ENCODE results near the gene GAB4.

The GAB4 gene

DNA sequence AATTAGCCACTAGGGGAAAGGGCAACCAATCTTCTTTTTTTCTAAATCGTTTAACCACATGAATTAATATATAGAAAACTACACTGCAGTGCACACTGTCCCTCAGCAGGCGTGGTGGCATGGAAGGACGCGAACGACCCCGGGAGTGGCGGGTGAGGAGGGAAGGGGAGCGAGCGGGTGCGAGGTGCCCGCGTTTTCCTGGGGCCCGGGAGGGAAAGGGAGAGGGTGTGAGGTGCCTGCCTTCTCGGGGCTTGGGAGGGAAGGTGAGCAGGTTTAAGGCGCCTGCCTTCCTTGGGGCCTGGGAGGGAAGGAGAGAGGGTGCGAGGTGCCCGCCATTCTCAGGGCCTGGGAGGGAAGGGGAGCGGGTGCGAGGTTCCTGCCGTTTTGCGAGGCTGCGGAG, 765 bp downstream of the GAB4 start:
- TF ChIP-seq CTCF (IDR thresholded peaks at IDR 0.05; ENCODE audit: low read depth, low read length) = no peak
- no peak for DNase-seq (ENCODE audit: low read depth in 2 of 2)
- no peak overlapping the region for H3K4me3 ChIP-seq (replicated peaks in 1 of 2; ENCODE audit: low read depth in 2 of 2, low read length in 2 of 2)

GRCh38 chr22:16989915-16990314, 18.1 kb downstream of the GAB4 start:
- no peak overlapping the region for H3K4me3 ChIP-seq (replicated peaks in 1 of 2; ENCODE audit: low read depth in 2 of 2, low read length in 2 of 2)
- no peak for DNase-seq (ENCODE audit: low read depth in 2 of 2)
- TF ChIP-seq CTCF (IDR thresholded peaks at IDR 0.05; ENCODE audit: low read depth, low read length) = no peak

DNA sequence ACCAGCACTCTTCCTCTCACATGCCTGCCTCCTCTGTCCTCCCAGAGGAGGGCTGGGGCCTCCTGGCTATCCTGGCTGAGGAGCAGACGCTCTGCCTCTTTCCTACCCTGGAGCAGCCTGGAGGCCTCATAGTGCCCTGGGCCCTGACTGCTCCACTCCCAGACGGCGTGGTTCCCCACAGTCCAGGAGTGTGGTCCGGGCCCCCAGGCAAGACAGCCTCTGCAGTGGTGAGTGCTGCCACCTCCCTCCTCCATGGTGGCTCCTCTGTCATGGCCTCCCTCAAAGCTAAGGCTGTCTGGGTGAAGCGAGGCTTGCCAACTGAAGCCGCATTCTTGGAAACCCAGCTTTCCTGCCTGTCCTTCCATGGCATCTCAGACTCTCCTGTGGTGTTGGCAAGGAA, 19.8 kb downstream of the GAB4 start:
- no peak for DNase-seq (ENCODE audit: low read depth in 2 of 2)
- TF ChIP-seq CTCF (IDR thresholded peaks at IDR 0.05; ENCODE audit: low read depth, low read length) = no peak
- H3K4me3 ChIP-seq (replicated peaks in 1 of 2; ENCODE audit: low read depth in 2 of 2, low read length in 2 of 2) = no peak overlapping the region

DNA sequence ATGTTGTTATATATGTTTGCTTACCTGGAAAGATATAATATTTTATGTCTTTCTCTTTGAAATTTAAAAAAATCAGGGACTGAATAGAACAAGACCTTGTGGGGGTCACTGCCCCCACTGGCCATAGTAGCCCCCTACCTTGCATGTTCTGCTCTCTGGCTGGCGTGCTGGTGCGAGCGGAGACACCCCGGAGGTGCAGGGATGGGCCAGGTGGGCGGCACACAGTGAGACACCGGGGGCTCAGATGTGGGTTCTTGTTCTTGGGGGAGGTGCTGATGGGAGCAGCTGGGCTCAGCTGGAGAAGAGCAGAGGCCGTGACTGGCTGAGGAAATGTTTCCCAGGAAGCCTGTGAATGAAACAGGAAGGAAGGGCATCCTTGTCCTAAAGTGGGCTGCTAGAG, 20.2 kb downstream of the GAB4 start:
- no peak overlapping the region for H3K4me3 ChIP-seq (replicated peaks in 1 of 2; ENCODE audit: low read depth in 2 of 2, low read length in 2 of 2)
- DNase-seq (ENCODE audit: low read depth in 2 of 2) = no peak
- no peak for TF ChIP-seq CTCF (IDR thresholded peaks at IDR 0.05; ENCODE audit: low read depth, low read length)

DNA sequence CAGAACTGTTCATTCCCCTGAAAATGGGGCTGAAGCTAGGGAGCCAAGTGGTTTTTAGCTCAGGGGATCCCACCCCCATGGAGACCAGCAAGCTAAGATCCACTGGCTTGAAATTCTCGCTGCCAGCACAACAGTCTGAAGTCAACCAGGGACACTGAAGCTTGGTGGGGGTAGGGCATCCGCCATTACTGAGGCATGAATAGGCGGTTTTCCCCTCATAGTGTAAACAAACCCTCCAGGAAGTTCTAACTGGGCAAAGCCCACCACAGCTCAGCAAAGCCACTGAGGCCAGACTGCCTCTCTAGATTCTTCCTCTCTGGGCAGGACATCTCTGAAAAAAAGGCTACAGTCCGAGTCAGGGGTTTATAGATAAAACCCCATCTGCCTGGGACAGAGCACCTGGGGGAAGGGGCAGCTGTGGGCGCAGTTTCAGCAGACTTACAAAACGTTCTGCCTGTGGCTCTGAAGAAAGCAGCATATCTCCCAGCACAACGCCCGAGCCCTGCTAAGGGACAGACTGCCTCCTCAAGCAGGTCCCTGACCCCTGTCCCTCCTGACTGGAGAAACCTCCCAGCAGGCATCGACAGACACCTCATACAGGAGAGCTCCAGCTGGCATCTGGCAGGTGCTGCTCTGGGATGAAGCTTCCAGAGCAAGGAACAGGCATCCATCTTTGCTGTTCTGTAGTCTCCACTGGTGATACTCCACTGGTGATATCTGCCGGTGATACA, 32.7 kb downstream of the GAB4 start:
- no peak for TF ChIP-seq CTCF (IDR thresholded peaks at IDR 0.05; ENCODE audit: low read depth, low read length)
- no peak overlapping the region for H3K4me3 ChIP-seq (replicated peaks in 1 of 2; ENCODE audit: low read depth in 2 of 2, low read length in 2 of 2)
- no peak for DNase-seq (ENCODE audit: low read depth in 2 of 2)

GRCh38 chr22:16974298-16975084, 33.5 kb downstream of the GAB4 start:
- no peak overlapping the region for H3K4me3 ChIP-seq (replicated peaks in 1 of 2; ENCODE audit: low read depth in 2 of 2, low read length in 2 of 2)
- TF ChIP-seq CTCF (IDR thresholded peaks at IDR 0.05; ENCODE audit: low read depth, low read length) = no peak
- DNase-seq (ENCODE audit: low read depth in 2 of 2) = no peak

Data from cardiac fibroblast (primary cell).